ENCODE results near the gene APOH.
A peak's percentile ranks its signal among the peaks of the same experiment; 100 is the strongest.

APOH gene

GRCh38 chr17:66190738-66191592 lies 38.2 kb downstream of the APOH start:
- no peak for DNase-seq

GRCh38 chr17:66187718-66188117 lies 41.5 kb downstream of the APOH start:
- no peak for DNase-seq

- no peak for DNase-seq
Measured at GRCh38 chr17:66185862-66186261, 43.4 kb downstream of the APOH start.

GRCh38 chr17:66184392-66184791 lies 44.8 kb downstream of the APOH start:
- DNase-seq = no peak

GRCh38 chr17:66183529-66183928 lies 45.7 kb downstream of the APOH start:
- no peak for DNase-seq

- DNase-seq = no peak
Measured at GRCh38 chr17:66178642-66179041, 50.6 kb downstream of the APOH start.

GRCh38 chr17:66177048-66177447 lies 52.2 kb downstream of the APOH start:
- no peak for DNase-seq

GRCh38 chr17:66175892-66176291 lies 53.3 kb downstream of the APOH start:
- DNase-seq = no peak

- no peak for DNase-seq
Measured at GRCh38 chr17:66172691-66173223, 56.5 kb downstream of the APOH start.

- DNase-seq = no peak
Measured at GRCh38 chr17:66172144-66172543, 57.1 kb downstream of the APOH start.

- DNase-seq = no peak
Measured at GRCh38 chr17:66171692-66172091, 57.5 kb downstream of the APOH start.

GRCh38 chr17:66171172-66171571 lies 58.0 kb downstream of the APOH start:
- DNase-seq = no peak

- DNase-seq = no peak
Measured at GRCh38 chr17:66169839-66170238, 59.4 kb downstream of the APOH start.

GRCh38 chr17:66167189-66167815 lies 61.9 kb downstream of the APOH start:
- DNase-seq = no peak

- DNase-seq = peak; percentile 51
Measured at GRCh38 chr17:66165537-66166123, 63.6 kb downstream of the APOH start.

Measured in CD4-positive, alpha-beta T cell treated with Interleukin-4 for 4 hours (primary cell).